ENCODE measurements around the gene GSTO2.

GRCh38 chr10:104318326-104318725 is 49.3 kb downstream of the GSTO2 start:
- TF ChIP-seq CTCF (conservative IDR thresholded peaks at IDR 0.05; ENCODE audit: low read length) (no peak), EZH2phosphoT487 (IDR thresholded peaks at IDR 0.05; ENCODE audit: borderline replicate concordance, low read depth, low read length) (no peak)
